HepG2 (cell line): Measurements from ENCODE around the gene PNPLA2. TPM values are rescaled to one million over a fixed set of nuclear protein-coding genes. Genes with fewer than 3 reads are reported as not detected.

Experiments used
- ATAC-seq: fragments of 200-7000 bp; cut with Tn5 transposase; 3 replicates; pipeline ENCODE4 v1.9.1; 2020; ENCODE audit warnings: mild to moderate bottlenecking, moderate library complexity
- BruUV-seq: library from RNA; stranded (reverse); fragments of 400-500 nt; replicated peaks from 2 replicates; lab custom pipeline; 2021; lab: Mats Ljungman, UMichigan
- CTCF ChIA-PET: fragments of 300-600 bp; formaldehyde crosslinking; extraction: SDS; loops from one replicate; lab custom pipeline; 2021; ENCODE audit warnings: low total read pairs, inconsistent platforms, low intra/inter-chr PET ratio; lab: Yijun Ruan, JAX
- POLR2A ChIA-PET: fragments of 350-600 bp; sonication (Branson Sonifier 250); formaldehyde crosslinking; loops from one replicate; lab custom pipeline; 2020; ENCODE audit warnings: antibody characterized with exemption, inconsistent platforms; lab: Yijun Ruan, JAX
- DNase-seq: peaks from one replicate; pipeline ENCODE4 v3.0.0-alpha.2; 2015; ENCODE audit warnings: low spot score
- FAIRE-seq: peaks from 3 replicates; lab custom pipeline; 2011; peaks lifted over from hg19 to GRCh38; lab: Jason Lieb, UNC
- H2AFZ ChIP-seq: one replicate; pipeline ENCODE4 v1.6.1; 2011; ENCODE audit warnings: low read length, inconsistent platforms
- H3K27ac ChIP-seq: fragments of 300-600 bp; 3 replicates; pipeline ENCODE4 v1.8.0; 2011; ENCODE audit warnings: mixed run types, mild to moderate bottlenecking, mixed read lengths, low read length, inconsistent platforms; ENCODE audit not compliant: insufficient read depth; ENCODE audit errors: extremely low read length
- H3K27me3 ChIP-seq, 2 experiments: fragments of 200-600 bp in 1 of 2; 2 replicates in 1 of 2; 3 replicates in 1 of 2; pipeline versions ENCODE4 v1.6.0 to v1.8.0; 2011; ENCODE audit warnings: low read length in 2 of 2, mild to moderate bottlenecking in 2 of 2, moderate library complexity in 2 of 2, inconsistent platforms in 1 of 2; ENCODE audit not compliant: insufficient read depth in 2 of 2, control insufficient read depth in 1 of 2
- H3K36me3 ChIP-seq, 2 experiments: fragments of 200-600 bp in 1 of 2; replicated peaks in 1 of 2; 2 replicates in 1 of 2; 3 replicates in 1 of 2; pipeline versions ENCODE4 v1.5.1 to v1.8.0; 2011; ENCODE audit warnings: low read length in 2 of 2, inconsistent platforms in 1 of 2; ENCODE audit not compliant: insufficient read depth in 2 of 2, control insufficient read depth in 1 of 2
- H3K4me1 ChIP-seq: 2 replicates; pipeline ENCODE4 v1.5.1; 2012; ENCODE audit warnings: low read length, inconsistent platforms; ENCODE audit not compliant: insufficient read depth
- H3K4me2 ChIP-seq: 2 replicates; pipeline ENCODE4 v1.6.0; 2011; ENCODE audit warnings: low read depth, low read length, inconsistent platforms
- H3K4me3 ChIP-seq, 3 experiments: fragments of 200-600 bp in 1 of 3; sonication (generic), shearing (Covaris generic) in 1 of 3; replicated peaks in 1 of 3; 2 replicates each; pipeline ENCODE4 v1.5.1; 2011 to 2016; ENCODE audit warnings: low read length in 3 of 3, inconsistent platforms in 2 of 3, low read depth in 2 of 3, mild to moderate bottlenecking in 2 of 3, control low read depth in 1 of 3, mixed read lengths in 1 of 3; ENCODE audit not compliant: insufficient read depth in 1 of 3
- H3K79me2 ChIP-seq: one replicate; pipeline ENCODE4 v1.6.1; 2011; ENCODE audit warnings: low read length, inconsistent platforms; ENCODE audit not compliant: insufficient read depth
- H3K9ac ChIP-seq: 2 replicates; pipeline ENCODE4 v1.6.0; 2011; ENCODE audit warnings: mild to moderate bottlenecking, low read depth, low read length, inconsistent platforms; ENCODE audit not compliant: insufficient read depth
- H3K9me3 ChIP-seq: 2 replicates; pipeline ENCODE4 v1.5.1; 2012; ENCODE audit warnings: mild to moderate bottlenecking, low read length
- H4K20me1 ChIP-seq: 2 replicates; pipeline ENCODE4 v1.6.0; 2011; ENCODE audit warnings: inconsistent platforms, mild to moderate bottlenecking, low read length, moderate library complexity; ENCODE audit not compliant: insufficient read depth
- CERS6 ChIP-seq: sonication (generic); formaldehyde crosslinking; IDR thresholded peaks from 2 replicates; pipeline ENCODE4 v1.5.0; 2020; ENCODE audit warnings: missing genetic modification reagents
- DNMT3B ChIP-seq: conservative IDR thresholded peaks from 2 replicates; pipeline ENCODE4 v1.6.1; 2016; ENCODE audit warnings: missing biosample characterization, control low read depth
- GMEB1 ChIP-seq: sonication (generic); formaldehyde crosslinking; IDR thresholded peaks from 2 replicates; pipeline ENCODE4 v1.5.1; 2020; ENCODE audit warnings: missing genetic modification reagents, mild to moderate bottlenecking, borderline replicate concordance
- HNRNPUL1 ChIP-seq: fragments of 200-400 bp; formaldehyde crosslinking; IDR thresholded peaks from 2 replicates; pipeline ENCODE4 v1.6.1; 2017; ENCODE audit warnings: low read depth, mild to moderate bottlenecking, low read length, moderate library complexity
- KLF16 ChIP-seq, 2 experiments: sonication (generic) in 1 of 2; formaldehyde crosslinking in 1 of 2; IDR thresholded peaks; 2 replicates each; pipeline versions ENCODE4 v1.6.1 to v1.8.0; 2016 to 2023; ENCODE audit warnings: missing genetic modification reagents in 2 of 2, missing compliant biosample characterization in 1 of 2
- RORA ChIP-seq: sonication (generic); formaldehyde crosslinking; IDR thresholded peaks from 2 replicates; pipeline ENCODE4 v1.5.0; 2020; ENCODE audit warnings: mild to moderate bottlenecking, missing genetic modification reagents, moderate library complexity
- RXRB ChIP-seq: IDR thresholded peaks from 2 replicates; pipeline ENCODE4 v1.6.1; 2016; ENCODE audit warnings: borderline replicate concordance, missing genetic modification reagents, missing compliant biosample characterization
- SRSF9 ChIP-seq: fragments of 200-400 bp; formaldehyde crosslinking; IDR thresholded peaks from 2 replicates; pipeline ENCODE4 v1.6.1; 2018; ENCODE audit warnings: borderline replicate concordance, mild to moderate bottlenecking, low read depth, low read length; ENCODE audit not compliant: insufficient read depth, poor library complexity, severe bottlenecking
- ZBTB40 ChIP-seq, 2 experiments: fragments of 450-650 bp in 1 of 2; sonication (generic) in 1 of 2; formaldehyde crosslinking in 1 of 2; IDR thresholded peaks; 2 replicates each; pipeline versions ENCODE4 v1.6.1 to v1.8.0; 2016 to 2022; ENCODE audit warnings: antibody characterized with exemption in 1 of 2, mild to moderate bottlenecking in 1 of 2, missing genetic modification reagents in 1 of 2
- ZNF296 ChIP-seq: sonication (generic); formaldehyde crosslinking; conservative IDR thresholded peaks from 2 replicates; pipeline ENCODE4 v1.5.0; 2020; ENCODE audit warnings: mild to moderate bottlenecking, missing genetic modification reagents
- ZNF350 ChIP-seq: sonication (generic); formaldehyde crosslinking; IDR thresholded peaks from 2 replicates; pipeline ENCODE4 v1.4.0; 2020; ENCODE audit warnings: mild to moderate bottlenecking, low read depth, missing genetic modification reagents, borderline replicate concordance
- ZNF383 ChIP-seq: sonication (generic); formaldehyde crosslinking; IDR thresholded peaks from 2 replicates; pipeline ENCODE4 v1.4.0; 2020; ENCODE audit warnings: missing genetic modification reagents, mild to moderate bottlenecking, borderline replicate concordance
- ZNF776 ChIP-seq: sonication (generic); formaldehyde crosslinking; IDR thresholded peaks from 2 replicates; pipeline ENCODE4 v1.4.0; 2020; ENCODE audit warnings: mild to moderate bottlenecking, missing genetic modification reagents
- WGBS: methylation state at CpG from one replicate; pipeline ENCODE4 v1.1.6; 2017; ENCODE audit warnings: low lambda C conversion rate; 5-methylcytosine and 5-hydroxymethylcytosine counted together
- in situ Hi-C: cut with HindIII; loops from 2 replicates; pipeline ENCODE4 v1.10.0; 2017; ENCODE audit warnings: low pct_unique_long_range_greater_than_20kb; ENCODE audit not compliant: extremely low pct_ligation_motif_present
- intact Hi-C: fragments of 100-400 bp; cut with micrococcal nuclease; formaldehyde crosslinking; loops from one replicate; pipeline ENCODE4 v1.10.0; 2022; ENCODE audit not compliant: unreplicated experiment
- polyA plus RNA-seq, 8 experiments: library from polyadenylated mRNA; depleted of rRNA in 3 of 8; stranded (reverse) in 7 of 8; unstranded in 1 of 8; fragments of >200 nt; fragmentation: Illumina TruSeq in 4 of 8; extraction: Trizol in 4 of 8; gene quantifications; 2 replicates each; pipeline versions ENCODE4 v1.2.1 to v1.2.3, GENCODE V29; 2011 to 2016; ENCODE audit warnings: low read depth in 4 of 8, missing spikeins in 1 of 8, mixed read lengths in 1 of 8; ENCODE audit not compliant: insufficient read depth in 1 of 8
- total RNA-seq, 5 experiments: library from RNA; depleted of rRNA; stranded (reverse); fragments of >200 nt; fragmentation: Illumina TruSeq; extraction: Trizol; gene quantifications; 2 replicates each; pipeline ENCODE4 v1.2.3, GENCODE V29; 2016; ENCODE audit warnings: low read depth in 1 of 5

PNPLA2 gene
- total and polyA plus RNA-seq, 2 of the 13 experiments (the other 11 are each of a cell fraction or from before 2014, with no cell fraction given), result 10.5 to 43.2 TPM

GRCh38 chr11:803467-803742, 15.3 kb upstream of the PNPLA2 start:
- no peak overlapping the region for H3K27ac ChIP-seq
- peaks cover 19% of the 10 kb centered on the region for H3K79me2 ChIP-seq
- ChIA-PET POLR2A (interaction anchor here (4.6 kb wide), 1 partner anchor 17 kb away, joined by 56 read pairs; the partner anchor contains the start of gene PNPLA2), CTCF (no interaction called here)
- H3K27me3 ChIP-seq, result no peaks in the 10 kb centered on the region; a peak in 1 of 5 replicates
- no peaks in the 10 kb centered on the region for H3K9me3 ChIP-seq
- peaks cover 35% of the 10 kb centered on the region for H3K4me1 ChIP-seq
- H3K9ac ChIP-seq, result peak overlapping the region; percentile 79; the same call in 1 of the 2 replicates
- no peak overlapping the region for H2AFZ ChIP-seq
- H3K36me3 ChIP-seq, result peaks cover 7 to 8% of the 10 kb centered on the region in 2 experiments; a peak in 3 of 5 replicates
- DNase-seq (no peak), ATAC-seq (no peak), FAIRE-seq (no peak)
- 61% methylated on average over 5 of the region's 8 CpGs for WGBS
- peak overlapping the region; percentile 94 for H3K4me2 ChIP-seq
- no peaks in the 10 kb centered on the region for H4K20me1 ChIP-seq
- intact Hi-C loops (no loop called here), in situ Hi-C loops (no loop called here)
- peak overlapping the region in 2 of 3 experiments; percentile 60 to 80; a peak in 3 of 6 replicates for H3K4me3 ChIP-seq
- BruUV-seq, result no TSS peak
- TF ChIP-seq DNMT3B (no peak), CERS6 (CRISPR knock-in tag) (no peak), RORA (CRISPR knock-in tag) (no peak), GMEB1 (CRISPR knock-in tag) (no peak), HNRNPUL1 (no peak), SRSF9 (no peak), RXRB (CRISPR knock-in tag) (no peak), ZNF383 (CRISPR knock-in tag) (no peak), ZBTB40 (IDR thresholded peaks at IDR 0.05) (no peak), ZBTB40 (CRISPR knock-in tag; IDR thresholded peaks at IDR 0.05) (no peak), ZNF776 (CRISPR knock-in tag) (no peak), ZNF296 (CRISPR knock-in tag) (no peak), KLF16 (CRISPR knock-in tag; IDR thresholded peaks at IDR 0.05) (no peak), ZNF350 (CRISPR knock-in tag) (no peak)
